Measurements from ENCODE around the gene LYL1.

The LYL1 gene

GRCh38 chr19:13130886-13131490, 28.3 kb upstream of the LYL1 start:
- Histone ChIP-seq H3K4me3 (replicated peaks; ENCODE audit: insufficient read depth, low read length) (no peak overlapping the region), H3K27me3 (ENCODE audit: insufficient read depth, poor library complexity, severe bottlenecking) (no peaks in the 10 kb centered on the region), H3K27ac (replicated peaks) (no peak overlapping the region)
- no peak for TF ChIP-seq POLR2AphosphoS5 (IDR thresholded peaks at IDR 0.05; ENCODE audit: low read depth)
- TF ChIP-seq SPI1 (IDR thresholded peaks at IDR 0.05; ENCODE audit: borderline replicate concordance, low read depth): no peak
- TF ChIP-seq, protein P1, sequence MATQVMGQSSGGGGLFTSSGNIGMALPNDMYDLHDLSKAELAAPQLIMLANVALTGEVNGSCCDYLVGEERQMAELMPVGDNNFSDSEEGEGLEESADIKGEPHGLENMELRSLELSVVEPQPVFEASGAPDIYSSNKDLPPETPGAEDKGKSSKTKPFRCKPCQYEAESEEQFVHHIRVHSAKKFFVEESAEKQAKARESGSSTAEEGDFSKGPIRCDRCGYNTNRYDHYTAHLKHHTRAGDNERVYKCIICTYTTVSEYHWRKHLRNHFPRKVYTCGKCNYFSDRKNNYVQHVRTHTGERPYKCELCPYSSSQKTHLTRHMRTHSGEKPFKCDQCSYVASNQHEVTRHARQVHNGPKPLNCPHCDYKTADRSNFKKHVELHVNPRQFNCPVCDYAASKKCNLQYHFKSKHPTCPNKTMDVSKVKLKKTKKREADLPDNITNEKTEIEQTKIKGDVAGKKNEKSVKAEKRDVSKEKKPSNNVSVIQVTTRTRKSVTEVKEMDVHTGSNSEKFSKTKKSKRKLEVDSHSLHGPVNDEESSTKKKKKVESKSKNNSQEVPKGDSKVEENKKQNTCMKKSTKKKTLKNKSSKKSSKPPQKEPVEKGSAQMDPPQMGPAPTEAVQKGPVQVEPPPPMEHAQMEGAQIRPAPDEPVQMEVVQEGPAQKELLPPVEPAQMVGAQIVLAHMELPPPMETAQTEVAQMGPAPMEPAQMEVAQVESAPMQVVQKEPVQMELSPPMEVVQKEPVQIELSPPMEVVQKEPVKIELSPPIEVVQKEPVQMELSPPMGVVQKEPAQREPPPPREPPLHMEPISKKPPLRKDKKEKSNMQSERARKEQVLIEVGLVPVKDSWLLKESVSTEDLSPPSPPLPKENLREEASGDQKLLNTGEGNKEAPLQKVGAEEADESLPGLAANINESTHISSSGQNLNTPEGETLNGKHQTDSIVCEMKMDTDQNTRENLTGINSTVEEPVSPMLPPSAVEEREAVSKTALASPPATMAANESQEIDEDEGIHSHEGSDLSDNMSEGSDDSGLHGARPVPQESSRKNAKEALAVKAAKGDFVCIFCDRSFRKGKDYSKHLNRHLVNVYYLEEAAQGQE (IDR thresholded peaks at IDR 0.05; ENCODE audit: insufficient replicate concordance, low read depth): no peak
- TF ChIP-seq, protein P2, sequence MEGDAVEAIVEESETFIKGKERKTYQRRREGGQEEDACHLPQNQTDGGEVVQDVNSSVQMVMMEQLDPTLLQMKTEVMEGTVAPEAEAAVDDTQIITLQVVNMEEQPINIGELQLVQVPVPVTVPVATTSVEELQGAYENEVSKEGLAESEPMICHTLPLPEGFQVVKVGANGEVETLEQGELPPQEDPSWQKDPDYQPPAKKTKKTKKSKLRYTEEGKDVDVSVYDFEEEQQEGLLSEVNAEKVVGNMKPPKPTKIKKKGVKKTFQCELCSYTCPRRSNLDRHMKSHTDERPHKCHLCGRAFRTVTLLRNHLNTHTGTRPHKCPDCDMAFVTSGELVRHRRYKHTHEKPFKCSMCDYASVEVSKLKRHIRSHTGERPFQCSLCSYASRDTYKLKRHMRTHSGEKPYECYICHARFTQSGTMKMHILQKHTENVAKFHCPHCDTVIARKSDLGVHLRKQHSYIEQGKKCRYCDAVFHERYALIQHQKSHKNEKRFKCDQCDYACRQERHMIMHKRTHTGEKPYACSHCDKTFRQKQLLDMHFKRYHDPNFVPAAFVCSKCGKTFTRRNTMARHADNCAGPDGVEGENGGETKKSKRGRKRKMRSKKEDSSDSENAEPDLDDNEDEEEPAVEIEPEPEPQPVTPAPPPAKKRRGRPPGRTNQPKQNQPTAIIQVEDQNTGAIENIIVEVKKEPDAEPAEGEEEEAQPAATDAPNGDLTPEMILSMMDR (IDR thresholded peaks at IDR 0.05; ENCODE audit: insufficient read depth, low read length): no peak
- no peak for TF ChIP-seq GABPA (IDR thresholded peaks at IDR 0.05; ENCODE audit: low read depth)
- no peak for DNase-seq (ENCODE audit: low read depth in 1 of 2, low spot score in 1 of 2)

- H3K27ac ChIP-seq (replicated peaks): no peak overlapping the region
These were observed 26.7 kb upstream of the LYL1 start for GRCh38 chr19:13129384-13129783.

DNA sequence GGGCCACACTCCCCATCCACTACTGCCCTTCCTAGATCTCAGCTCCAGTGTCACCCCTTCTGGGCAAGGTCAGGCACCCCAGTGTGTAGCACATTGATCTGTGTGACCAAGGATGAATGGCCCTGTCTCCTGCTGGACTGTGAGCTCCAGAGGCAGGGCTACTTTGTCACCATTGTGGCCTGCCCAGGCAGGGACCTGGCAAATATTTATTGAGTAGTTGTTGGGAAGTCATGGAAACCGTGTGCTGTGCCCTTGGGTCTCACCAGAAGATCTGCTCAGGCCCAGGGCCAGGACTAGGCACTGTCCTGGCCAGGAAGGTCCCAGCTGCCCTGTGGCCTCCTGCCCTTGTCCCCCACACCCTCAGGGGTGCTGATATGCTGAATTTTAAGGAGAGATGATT, 25.9 kb upstream of the LYL1 start:
- Histone ChIP-seq H3K4me3 (replicated peaks; ENCODE audit: insufficient read depth, low read length) (no peak overlapping the region), H3K27ac (replicated peaks) (no peak overlapping the region)

More at GRCh38 chr19:13129384-13129783, 26.7 kb upstream of the LYL1 start:
- TF ChIP-seq, protein P2 (IDR thresholded peaks at IDR 0.05; ENCODE audit: insufficient read depth, low read length): no peak
- TF ChIP-seq, protein P1 (IDR thresholded peaks at IDR 0.05; ENCODE audit: insufficient replicate concordance, low read depth): no peak
- TF ChIP-seq GABPA (IDR thresholded peaks at IDR 0.05; ENCODE audit: low read depth): no peak
- no peak for TF ChIP-seq POLR2AphosphoS5 (IDR thresholded peaks at IDR 0.05; ENCODE audit: low read depth)
- TF ChIP-seq SPI1 (IDR thresholded peaks at IDR 0.05; ENCODE audit: borderline replicate concordance, low read depth): no peak
- no peak for DNase-seq (ENCODE audit: low read depth in 1 of 2, low spot score in 1 of 2)
- H3K4me3 ChIP-seq (replicated peaks; ENCODE audit: insufficient read depth, low read length): no peak overlapping the region
- H3K27me3 ChIP-seq (ENCODE audit: insufficient read depth, poor library complexity, severe bottlenecking): no peaks in the 10 kb centered on the region

More for the DNA sequence above, 25.9 kb upstream of the LYL1 start:
- TF ChIP-seq, protein P2 (IDR thresholded peaks at IDR 0.05; ENCODE audit: insufficient read depth, low read length): no peak
- TF ChIP-seq GABPA (IDR thresholded peaks at IDR 0.05; ENCODE audit: low read depth) (no peak), POLR2AphosphoS5 (IDR thresholded peaks at IDR 0.05; ENCODE audit: low read depth) (no peak), SPI1 (IDR thresholded peaks at IDR 0.05; ENCODE audit: borderline replicate concordance, low read depth) (no peak)
- TF ChIP-seq, protein P1 (IDR thresholded peaks at IDR 0.05; ENCODE audit: insufficient replicate concordance, low read depth): no peak
- DNase-seq (ENCODE audit: low read depth in 1 of 2, low spot score in 1 of 2): no peak
- no peaks in the 10 kb centered on the region for H3K27me3 ChIP-seq (ENCODE audit: insufficient read depth, poor library complexity, severe bottlenecking)

Data from HL-60 (cell line).